Upper lobe of right lung (tissue), 1 donor: Measurements from ENCODE around the gene ADPRHL1. TPM values are rescaled to one million over a fixed set of nuclear protein-coding genes. Genes with fewer than 3 reads are reported as not detected.

Source experiments
- ATAC-seq: fragments of 200-7000 bp; cut with Tn5 transposase; one replicate; pipeline ENCODE4 v1.9.1; 2020; ENCODE audit warnings: mild to moderate bottlenecking, moderate library complexity
- DNase-seq: peaks from one replicate; pipeline ENCODE4 v3.0.0-alpha.2; 2020
- H3K27ac ChIP-seq: fragments of 200-600 bp; one replicate; pipeline ENCODE4 v1.8.0; 2022
- H3K27me3 ChIP-seq: fragments of 200-600 bp; one replicate; pipeline ENCODE4 v1.8.0; 2022; ENCODE audit warnings: mild to moderate bottlenecking
- H3K36me3 ChIP-seq: fragments of 200-600 bp; one replicate; pipeline ENCODE4 v1.8.0; 2022
- H3K4me1 ChIP-seq: fragments of 200-600 bp; one replicate; pipeline ENCODE4 v1.8.0; 2022
- H3K4me3 ChIP-seq: fragments of 200-600 bp; one replicate; pipeline ENCODE4 v1.8.0; 2022; ENCODE audit warnings: mild to moderate bottlenecking
- H3K9me3 ChIP-seq: fragments of 200-600 bp; one replicate; pipeline ENCODE4 v1.8.0; 2022
- intact Hi-C: fragments of 100-400 bp; cut with DNase I; formaldehyde crosslinking; loops from one replicate; pipeline ENCODE4 v1.11.0; 2022
- total RNA-seq: library from RNA; stranded (reverse); fragmentation: NEBNext Ultra II Directional; extraction: Animal tissue kit (Norgen Biotek cat#: 25700); gene quantifications from one replicate; pipeline ENCODE4 v1.2.1, GENCODE V29; 2021
- TF ChIP-seq, protein P1 (sequence below): fragments of 200-600 bp; IDR thresholded peaks from one replicate; pipeline ENCODE4 v1.8.0; 2022; ENCODE audit warnings: antibody characterized with exemption
- donor health status: DM: no; HTN: yes; CAD: no; lungs with severe emphysema.

Gene ADPRHL1
- total RNA-seq, 1 donor from 2014 or later = 1.9 TPM

DNA sequence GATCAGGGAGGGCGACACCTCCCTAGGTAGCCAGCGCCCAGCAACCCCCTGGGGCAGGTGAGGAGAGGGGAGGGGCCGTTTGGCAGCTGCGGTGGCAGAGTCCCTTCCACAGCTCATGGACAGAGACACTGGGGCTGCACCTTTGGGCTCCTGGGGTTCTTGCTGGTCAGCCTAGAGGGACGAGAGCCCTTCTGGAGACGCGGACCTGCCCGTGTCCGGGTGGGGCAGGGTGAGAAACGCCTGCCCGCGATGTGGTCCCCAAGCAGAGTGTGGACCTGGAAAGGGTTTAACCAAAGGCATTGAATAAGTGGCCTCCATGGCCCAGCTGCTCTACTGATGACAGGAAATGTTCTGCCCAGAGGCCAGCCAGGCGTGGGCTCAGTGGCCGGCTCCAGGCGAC lies 38.3 kb downstream of the ADPRHL1 start:
- ATAC-seq (no peak), DNase-seq (no peak)
- no peaks in the 10 kb centered on the region for H3K9me3 ChIP-seq
- H3K4me3 ChIP-seq = no peak overlapping the region
- TF ChIP-seq, protein P1, sequence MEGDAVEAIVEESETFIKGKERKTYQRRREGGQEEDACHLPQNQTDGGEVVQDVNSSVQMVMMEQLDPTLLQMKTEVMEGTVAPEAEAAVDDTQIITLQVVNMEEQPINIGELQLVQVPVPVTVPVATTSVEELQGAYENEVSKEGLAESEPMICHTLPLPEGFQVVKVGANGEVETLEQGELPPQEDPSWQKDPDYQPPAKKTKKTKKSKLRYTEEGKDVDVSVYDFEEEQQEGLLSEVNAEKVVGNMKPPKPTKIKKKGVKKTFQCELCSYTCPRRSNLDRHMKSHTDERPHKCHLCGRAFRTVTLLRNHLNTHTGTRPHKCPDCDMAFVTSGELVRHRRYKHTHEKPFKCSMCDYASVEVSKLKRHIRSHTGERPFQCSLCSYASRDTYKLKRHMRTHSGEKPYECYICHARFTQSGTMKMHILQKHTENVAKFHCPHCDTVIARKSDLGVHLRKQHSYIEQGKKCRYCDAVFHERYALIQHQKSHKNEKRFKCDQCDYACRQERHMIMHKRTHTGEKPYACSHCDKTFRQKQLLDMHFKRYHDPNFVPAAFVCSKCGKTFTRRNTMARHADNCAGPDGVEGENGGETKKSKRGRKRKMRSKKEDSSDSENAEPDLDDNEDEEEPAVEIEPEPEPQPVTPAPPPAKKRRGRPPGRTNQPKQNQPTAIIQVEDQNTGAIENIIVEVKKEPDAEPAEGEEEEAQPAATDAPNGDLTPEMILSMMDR = no peak
- H3K27ac ChIP-seq = no peak overlapping the region
- H3K27me3 ChIP-seq = peaks cover 17% of the 10 kb centered on the region
- H3K36me3 ChIP-seq = no peaks in the 10 kb centered on the region
- no peaks in the 10 kb centered on the region for H3K4me1 ChIP-seq
- intact Hi-C loops = no loop called here

DNA sequence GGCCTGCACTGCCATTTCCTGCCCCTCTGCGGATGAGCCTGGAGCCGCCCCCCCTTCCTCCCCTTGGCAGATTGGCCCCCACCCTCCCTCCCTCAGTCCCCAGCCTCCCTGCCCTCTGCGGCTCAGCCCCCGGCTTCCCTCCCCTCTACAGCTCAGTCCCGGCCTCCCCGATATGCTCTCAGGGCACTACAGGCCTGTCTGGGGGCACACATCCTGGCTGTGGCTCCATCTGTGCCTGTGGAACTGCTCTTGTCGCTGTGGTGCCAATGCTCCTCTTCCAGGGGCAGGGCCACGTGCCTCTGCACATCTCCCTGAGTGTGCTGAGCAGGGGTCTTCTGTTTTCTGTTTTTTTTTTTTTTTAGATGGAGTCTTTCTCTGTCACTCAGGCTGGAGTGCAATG lies 39.0 kb downstream of the ADPRHL1 start:
- no peaks in the 10 kb centered on the region for H3K9me3 ChIP-seq
- no peak overlapping the region for H3K27ac ChIP-seq
- no peak for ATAC-seq
- H3K4me3 ChIP-seq = no peak overlapping the region
- intact Hi-C loops = no loop called here
- no peaks in the 10 kb centered on the region for H3K36me3 ChIP-seq
- DNase-seq = no peak
- no peaks in the 10 kb centered on the region for H3K4me1 ChIP-seq
- H3K27me3 ChIP-seq = peaks cover 16% of the 10 kb centered on the region
- TF ChIP-seq, protein P1 = no peak

DNA sequence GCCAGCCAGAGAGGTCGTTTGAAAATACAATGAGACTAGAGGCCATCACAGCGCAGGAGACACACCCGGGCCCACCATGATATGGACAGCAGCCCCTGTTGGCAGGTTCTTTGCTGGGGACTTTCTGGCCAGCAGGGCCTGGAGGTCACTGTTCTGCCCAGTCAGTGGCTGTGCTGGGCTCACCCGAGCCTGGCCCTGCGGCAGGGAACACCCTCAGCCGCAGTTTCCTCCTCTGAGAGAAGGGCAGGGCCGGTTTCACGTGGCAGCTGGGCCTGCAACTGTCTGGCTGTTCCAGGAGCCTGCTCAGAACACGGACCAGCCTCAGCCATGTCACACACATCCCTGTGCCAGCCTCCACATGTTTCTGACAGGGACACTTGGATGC lies 39.4 kb downstream of the ADPRHL1 start:
- peak; percentile 77 for ATAC-seq
- peak; percentile 67 for DNase-seq
- H3K27ac ChIP-seq = no peak overlapping the region
- TF ChIP-seq, protein P1 = no peak
- intact Hi-C loops = no loop called here
- no peaks in the 10 kb centered on the region for H3K4me1 ChIP-seq
- no peaks in the 10 kb centered on the region for H3K9me3 ChIP-seq
- H3K27me3 ChIP-seq = peaks cover 16% of the 10 kb centered on the region
- no peak overlapping the region for H3K4me3 ChIP-seq
- no peaks in the 10 kb centered on the region for H3K36me3 ChIP-seq

DNA sequence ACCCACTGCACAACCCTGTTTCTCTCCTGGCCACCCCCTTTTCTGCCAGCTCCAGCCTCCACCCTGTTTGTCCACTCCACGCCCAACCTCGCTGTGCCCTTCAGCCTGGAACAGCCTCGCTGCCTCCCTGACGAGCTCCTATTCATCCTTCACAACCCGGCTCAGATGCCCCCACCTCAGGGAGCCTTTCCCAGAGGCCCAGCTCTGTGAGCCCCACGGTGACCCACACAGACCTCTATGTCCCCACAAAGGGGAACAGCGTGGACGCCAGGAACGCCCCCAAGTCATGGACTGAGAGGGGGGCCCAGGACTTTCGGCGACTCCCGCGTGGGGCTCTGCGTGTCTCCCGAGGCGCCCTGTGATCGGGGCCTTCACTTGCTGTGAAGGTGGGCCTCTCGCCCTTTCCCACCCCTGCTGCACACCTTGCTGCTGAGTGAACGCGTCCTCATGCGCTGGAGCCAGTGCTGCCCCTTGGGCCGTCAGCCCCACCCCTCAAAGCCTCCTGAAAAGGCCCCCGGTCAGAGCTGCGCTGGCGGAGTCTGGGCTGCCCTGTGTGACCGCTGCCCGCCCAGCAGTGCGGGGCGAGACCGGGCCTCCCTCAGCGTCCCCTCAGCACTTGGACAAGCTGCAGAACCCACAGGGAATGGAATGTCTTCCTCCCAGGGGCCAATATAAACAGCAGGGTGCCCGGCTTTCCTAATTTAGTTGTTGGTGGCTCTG lies 40.0 kb downstream of the ADPRHL1 start:
- no peak overlapping the region for H3K27ac ChIP-seq
- no peak for ATAC-seq
- H3K9me3 ChIP-seq = no peaks in the 10 kb centered on the region
- TF ChIP-seq, protein P1 = no peak
- no peak overlapping the region for H3K4me3 ChIP-seq
- H3K36me3 ChIP-seq = no peaks in the 10 kb centered on the region
- peaks cover 16% of the 10 kb centered on the region for H3K27me3 ChIP-seq
- intact Hi-C loops = no loop called here
- H3K4me1 ChIP-seq = no peaks in the 10 kb centered on the region
- peak; percentile 57 for DNase-seq

DNA sequence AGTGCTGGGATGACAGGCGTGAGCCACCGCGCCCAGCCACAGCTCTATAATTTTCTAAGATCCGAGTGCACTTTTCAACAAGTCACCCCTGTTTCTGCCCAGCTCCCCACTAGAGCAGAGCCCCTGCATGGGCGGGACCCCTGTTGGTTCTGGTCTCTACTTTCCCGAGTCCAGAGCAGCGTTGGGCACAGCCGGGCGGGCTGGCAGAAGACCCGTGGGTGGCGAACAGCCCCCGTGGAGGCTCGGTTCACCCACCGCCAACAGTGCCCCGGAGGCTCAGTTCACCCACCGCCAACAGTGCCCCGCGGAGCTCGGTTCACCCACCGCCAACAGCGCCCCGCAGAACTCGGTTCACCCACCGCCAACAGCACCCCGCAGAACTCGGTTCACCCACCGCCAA lies 40.8 kb downstream of the ADPRHL1 start:
- DNase-seq (no peak), ATAC-seq (no peak)
- TF ChIP-seq, protein P1 = no peak
- no peaks in the 10 kb centered on the region for H3K36me3 ChIP-seq
- no peak overlapping the region for H3K4me3 ChIP-seq
- H3K27ac ChIP-seq = no peak overlapping the region
- peaks cover 20% of the 10 kb centered on the region for H3K27me3 ChIP-seq
- no peaks in the 10 kb centered on the region for H3K9me3 ChIP-seq
- no peaks in the 10 kb centered on the region for H3K4me1 ChIP-seq
- intact Hi-C loops = no loop called here
